WTC11 (cell line): ENCODE measurements around the gene PXK.

ENCODE experiments used
- AFF4 ChIP-seq: sonication (generic); formaldehyde crosslinking; IDR thresholded peaks from 2 replicates; pipeline ENCODE4 v1.8.1; 2023; ENCODE audit warnings: mild to moderate bottlenecking, missing genetic modification reagents, borderline replicate concordance
- CTCF ChIP-seq: fragments of 200-600 bp; IDR thresholded peaks from 2 replicates; pipeline ENCODE4 v1.8.0; 2022; ENCODE audit warnings: antibody characterized with exemption
- EMX1 ChIP-seq: fragments of 250-450 bp; sonication (Bioruptor Pico); IDR thresholded peaks from 2 replicates; pipeline ENCODE4 v1.8.0; 2021; ENCODE audit warnings: mild to moderate bottlenecking
- IRF1 ChIP-seq: sonication (generic); formaldehyde crosslinking; IDR thresholded peaks from 2 replicates; pipeline ENCODE4 v1.8.0; 2023; ENCODE audit warnings: missing genetic modification reagents
- TP53 ChIP-seq: sonication (generic); formaldehyde crosslinking; IDR thresholded peaks from 2 replicates; pipeline ENCODE4 v1.8.1; 2023; ENCODE audit warnings: mild to moderate bottlenecking, missing genetic modification reagents
- TF ChIP-seq, protein P1 (sequence below): sonication (generic); formaldehyde crosslinking; IDR thresholded peaks from 2 replicates; pipeline ENCODE4 v1.8.1; 2023; ENCODE audit warnings: mild to moderate bottlenecking, missing genetic modification reagents, moderate library complexity

DNA sequence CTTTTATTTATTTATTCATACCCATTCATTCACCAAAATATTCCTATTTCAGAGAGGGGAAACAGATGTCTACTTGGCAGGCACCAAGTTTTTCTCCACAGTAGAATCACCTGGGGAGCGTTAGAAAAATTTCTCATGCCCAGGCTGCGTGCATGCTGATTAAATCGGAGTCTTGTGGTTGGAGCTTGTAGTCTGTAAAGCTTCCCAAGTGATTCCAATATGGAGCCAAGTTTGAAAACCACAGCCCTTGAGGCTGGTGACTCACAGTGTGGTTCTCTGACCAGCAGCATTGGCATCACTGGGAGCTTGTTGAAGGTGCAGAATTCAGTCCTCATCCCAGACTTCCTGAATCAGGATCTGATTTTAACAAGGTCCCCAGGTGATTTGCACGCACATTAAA is 51.2 kb downstream of the PXK start:
- TF ChIP-seq CTCF (no peak), TP53 (CRISPR knock-in tag) (no peak), AFF4 (CRISPR knock-in tag) (no peak), EMX1 (no peak), IRF1 (no peak)
- TF ChIP-seq, protein P1, sequence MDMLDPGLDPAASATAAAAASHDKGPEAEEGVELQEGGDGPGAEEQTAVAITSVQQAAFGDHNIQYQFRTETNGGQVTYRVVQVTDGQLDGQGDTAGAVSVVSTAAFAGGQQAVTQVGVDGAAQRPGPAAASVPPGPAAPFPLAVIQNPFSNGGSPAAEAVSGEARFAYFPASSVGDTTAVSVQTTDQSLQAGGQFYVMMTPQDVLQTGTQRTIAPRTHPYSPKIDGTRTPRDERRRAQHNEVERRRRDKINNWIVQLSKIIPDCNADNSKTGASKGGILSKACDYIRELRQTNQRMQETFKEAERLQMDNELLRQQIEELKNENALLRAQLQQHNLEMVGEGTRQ, result no peak
